CD14-positive monocyte (primary cell): ENCODE measurements around the gene VAT1L. TPM values are rescaled to one million over a fixed set of nuclear protein-coding genes. Genes with fewer than 3 reads are reported as not detected.

Source experiments
- DNase-seq, 3 donors: peaks; one replicate each; pipeline ENCODE4 v3.0.0-alpha.2; 2011 to 2022
- H2AFZ ChIP-seq: 2 replicates; pipeline ENCODE4 v1.6.0; 2012; ENCODE audit warnings: mild to moderate bottlenecking, low read depth, low read length, inconsistent platforms; ENCODE audit not compliant: insufficient read depth, poor library complexity, severe bottlenecking
- H3K27ac ChIP-seq, 2 donors: 1 replicate in 1 of 2; 2 replicates in 1 of 2; pipeline ENCODE4 v1.5.1; 2012 to 2013; ENCODE audit warnings: low read length in 2 of 2, control low read depth in 1 of 2, inconsistent platforms in 1 of 2, low read depth in 1 of 2, mild to moderate bottlenecking in 1 of 2
- H3K27me3 ChIP-seq, 2 donors: one replicate each; pipeline versions ENCODE4 v1.6.0 to v1.6.1; 2011 to 2013; ENCODE audit warnings: low read length in 2 of 2; ENCODE audit not compliant: control insufficient read depth in 2 of 2, insufficient read depth in 2 of 2
- H3K36me3 ChIP-seq, 2 donors: replicated peaks in 1 of 2; 1 replicate in 1 of 2; 2 replicates in 1 of 2; pipeline versions ENCODE4 v1.5.1 to v1.6.1; 2012 to 2013; ENCODE audit warnings: low read length in 2 of 2, control low read depth in 1 of 2, inconsistent platforms in 1 of 2, mild to moderate bottlenecking in 1 of 2; ENCODE audit not compliant: insufficient read depth in 2 of 2, control insufficient read depth in 1 of 2
- H3K4me1 ChIP-seq, 2 donors: 1 replicate in 1 of 2; 2 replicates in 1 of 2; pipeline versions ENCODE4 v1.5.1 to v1.6.1; 2012 to 2013; ENCODE audit warnings: low read length in 2 of 2, control low read depth in 1 of 2, inconsistent platforms in 1 of 2, mild to moderate bottlenecking in 1 of 2, moderate library complexity in 1 of 2; ENCODE audit not compliant: insufficient read depth in 2 of 2, control insufficient read depth in 1 of 2
- H3K4me2 ChIP-seq: replicated peaks from 2 replicates; pipeline ENCODE3; 2012; ENCODE audit warnings: low read length, moderate library complexity, mild to moderate bottlenecking; ENCODE audit not compliant: poor library complexity, severe bottlenecking; ENCODE audit errors: extremely low read depth
- H3K4me3 ChIP-seq, 3 experiments: fragments of 200-600 bp in 1 of 3; sonication (generic) in 1 of 3; replicated peaks in 1 of 3; 1 replicate in 2 of 3; 2 replicates in 1 of 3; pipeline ENCODE4 v1.5.1; 2011 to 2013; ENCODE audit warnings: low read length in 3 of 3, mild to moderate bottlenecking in 3 of 3, control low read depth in 2 of 3, low read depth in 2 of 3, inconsistent platforms in 1 of 3, moderate library complexity in 1 of 3
- H3K79me2 ChIP-seq: 2 replicates; pipeline ENCODE4 v1.6.0; 2012; ENCODE audit warnings: mild to moderate bottlenecking, control low read depth, inconsistent platforms, low read length, moderate library complexity; ENCODE audit not compliant: insufficient read depth
- H3K9ac ChIP-seq: 2 replicates; pipeline ENCODE4 v1.6.0; 2017; ENCODE audit warnings: low read length, mild to moderate bottlenecking; ENCODE audit not compliant: insufficient read depth, poor library complexity, severe bottlenecking
- H3K9me3 ChIP-seq, 2 donors: replicated peaks in 1 of 2; 1 replicate in 1 of 2; 2 replicates in 1 of 2; pipeline versions ENCODE4 v1.5.1 to v1.6.1; 2012 to 2013; ENCODE audit warnings: low read length in 2 of 2, control low read depth in 1 of 2; ENCODE audit not compliant: control insufficient read depth in 1 of 2, insufficient read depth in 1 of 2
- H4K20me1 ChIP-seq: 2 replicates; pipeline ENCODE4 v1.6.0; 2012; ENCODE audit warnings: mild to moderate bottlenecking, low read length, control low read depth, moderate library complexity; ENCODE audit not compliant: insufficient read depth
- H3K27ac Mint-ChIP-seq, 7 donors: one replicate each; pipeline ENCODE4 v1.8.0; 2020; ENCODE audit warnings: mild to moderate bottlenecking in 7 of 7, mixed read lengths in 7 of 7, moderate library complexity in 6 of 7, inconsistent platforms in 2 of 7
- H3K27me3 Mint-ChIP-seq, 3 donors: one replicate each; pipeline ENCODE4 v1.8.0; 2021 to 2022; ENCODE audit warnings: low read depth in 3 of 3, mild to moderate bottlenecking in 3 of 3, mixed read lengths in 3 of 3, moderate library complexity in 3 of 3, inconsistent platforms in 1 of 3
- H3K36me3 Mint-ChIP-seq, 2 donors: one replicate each; pipeline ENCODE4 v1.8.0; 2020; ENCODE audit warnings: mixed read lengths in 2 of 2, inconsistent platforms in 1 of 2, mild to moderate bottlenecking in 1 of 2
- H3K4me1 Mint-ChIP-seq: one replicate; pipeline ENCODE4 v1.8.0; 2020; ENCODE audit warnings: mild to moderate bottlenecking, mixed read lengths
- H3K4me3 Mint-ChIP-seq, 2 donors: one replicate each; pipeline ENCODE4 v1.8.0; 2020; ENCODE audit warnings: mild to moderate bottlenecking in 2 of 2, mixed read lengths in 2 of 2, moderate library complexity in 1 of 2
- H3K9me3 Mint-ChIP-seq, 7 donors: one replicate each; pipeline ENCODE4 v1.8.0; 2020 to 2022; ENCODE audit warnings: mixed read lengths in 7 of 7, mild to moderate bottlenecking in 6 of 7, moderate library complexity in 6 of 7, inconsistent platforms in 2 of 7
- CTCF ChIP-seq: fragments of 200-600 bp; IDR thresholded peaks from one replicate; pipeline ENCODE4 v1.8.0; 2022; ENCODE audit warnings: antibody characterized with exemption, mild to moderate bottlenecking
- WGBS: methylation state at CpG from one replicate; pipeline ENCODE4 v1.1.5; 2013; ENCODE audit warnings: missing lambda C conversion rate; ENCODE audit not compliant: insufficient coverage; 5-methylcytosine and 5-hydroxymethylcytosine counted together
- intact Hi-C, 2 donors: fragments of 100-400 bp; cut with micrococcal nuclease; formaldehyde crosslinking; loops; one replicate each; pipeline versions ENCODE4 v1.15.0 to v1.15.1; 2023
- polyA plus RNA-seq, 3 donors: library from polyadenylated mRNA; depleted of rRNA in 1 of 3; unstranded in 2 of 3; stranded (reverse) in 1 of 3; fragments of 300-500 nt in 2 of 3; fragments of >200 nt in 1 of 3; fragmentation: Illumina TruSeq in 2 of 3; gene quantifications; 1 replicate in 2 of 3; 2 replicates in 1 of 3; pipeline ENCODE4 v1.2.3, GENCODE V29; 2012 to 2021

VAT1L gene
- polyA plus RNA-seq, 3 donors: not detected

DNA sequence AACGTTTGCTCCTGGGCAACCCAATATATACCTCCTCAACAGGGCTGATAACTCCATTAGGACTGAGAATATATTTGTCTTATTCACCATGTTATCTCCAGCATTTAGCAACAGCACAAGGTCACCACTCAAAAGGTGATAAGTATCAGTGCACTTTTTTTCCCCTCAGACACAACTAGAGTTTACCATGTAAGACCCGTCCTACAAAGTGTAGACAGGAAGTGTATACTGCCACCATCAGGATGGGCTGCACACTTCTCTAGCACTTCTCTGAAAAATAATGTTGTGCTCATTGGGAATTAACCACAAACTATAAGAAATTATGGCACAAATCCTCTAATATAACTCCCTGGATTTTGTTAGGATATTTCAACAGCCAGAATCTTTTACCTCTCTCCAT lies 5.7 kb upstream of the VAT1L start:
- peaks cover 0 to 6% (median 3%) of the 10 kb centered on the region in 7 donors for H3K9me3 Mint-ChIP-seq
- Histone ChIP-seq H4K20me1 (no peaks in the 10 kb centered on the region), H3K4me3 (no peak overlapping the region), H3K27ac (no peak overlapping the region), H3K4me2 (no peak overlapping the region), H3K79me2 (no peaks in the 10 kb centered on the region), H3K4me1 (no peaks in the 10 kb centered on the region), H3K36me3 (no peaks in the 10 kb centered on the region), H2AFZ (no peak overlapping the region), H3K9ac (no peak overlapping the region), H3K27me3 (peaks cover 17 to 22% of the 10 kb centered on the region in 2 donors), H3K9me3 (peaks cover 0 to 2% of the 10 kb centered on the region in 2 donors)
- H3K27ac Mint-ChIP-seq: no peak overlapping the region
- no peaks in the 10 kb centered on the region for H3K36me3 Mint-ChIP-seq
- no peak overlapping the region for H3K4me3 Mint-ChIP-seq
- no peak for TF ChIP-seq CTCF
- H3K27me3 Mint-ChIP-seq: peaks cover 16 to 19% (median 16%) of the 10 kb centered on the region in 3 donors
- DNase-seq: no peak
- no peaks in the 10 kb centered on the region for H3K4me1 Mint-ChIP-seq
- 50% methylated on average over 1 of the region's 2 CpGs for WGBS
- intact Hi-C loops: no loop called here

DNA sequence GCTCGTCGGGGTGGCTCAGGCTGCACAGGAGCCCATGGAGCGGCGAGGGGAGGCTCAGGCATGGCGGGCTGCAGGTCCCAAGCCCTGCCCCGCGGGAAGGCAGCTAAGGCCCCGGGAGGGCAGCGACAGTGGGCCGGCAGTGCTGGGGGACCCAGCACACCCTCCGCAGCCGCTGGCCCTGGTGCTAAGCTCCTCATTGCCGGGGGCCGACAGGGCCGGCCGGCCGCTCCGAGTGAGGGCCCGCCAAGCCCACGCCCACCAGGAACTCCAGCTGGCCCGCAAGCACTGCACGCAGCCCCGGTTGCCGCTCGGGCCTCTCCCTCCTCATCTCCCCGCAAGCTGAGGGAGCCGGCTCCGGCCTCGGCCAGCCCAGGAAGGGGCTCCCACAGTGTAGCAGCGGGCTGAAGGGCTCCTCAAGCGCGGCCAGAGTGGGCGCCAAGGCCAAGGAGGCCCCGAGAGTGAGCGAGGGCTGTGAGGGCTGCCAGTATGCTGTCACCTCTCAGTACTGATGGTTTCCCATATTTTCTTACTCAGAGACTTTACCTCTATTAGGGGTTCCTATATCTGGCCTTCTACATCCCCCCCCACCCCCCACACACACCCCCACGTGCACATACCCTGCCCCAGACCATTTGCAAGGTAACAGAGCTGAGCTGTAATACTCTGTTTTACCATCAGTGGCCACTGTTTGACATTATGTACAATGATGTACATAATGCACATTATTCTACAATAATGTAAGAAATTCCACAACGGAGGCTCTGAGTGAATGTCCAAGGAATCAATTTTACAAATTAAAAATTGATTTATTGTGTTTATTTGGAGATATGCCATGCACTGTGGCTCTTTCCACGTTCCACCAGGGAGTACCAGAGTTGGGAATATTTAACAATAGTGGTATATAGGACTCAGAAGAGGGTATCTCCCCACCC lies 3.7 kb upstream of the VAT1L start:
- Histone ChIP-seq H3K36me3 (no peaks in the 10 kb centered on the region), H3K9me3 (peaks cover 3 to 15% of the 10 kb centered on the region in 2 donors), H4K20me1 (no peaks in the 10 kb centered on the region), H3K4me3 (no peak overlapping the region), H3K27ac (no peak overlapping the region), H3K4me2 (no peak overlapping the region), H3K79me2 (no peaks in the 10 kb centered on the region), H3K27me3 (peaks cover 35 to 41% of the 10 kb centered on the region in 2 donors), H2AFZ (no peak overlapping the region), H3K4me1 (peaks cover 4 to 12% of the 10 kb centered on the region in 2 donors), H3K9ac (no peak overlapping the region)
- 96% methylated on average over 29 of the region's 38 CpGs for WGBS
- Mint-ChIP-seq H3K27ac (no peak overlapping the region), H3K4me1 (peaks cover 8% of the 10 kb centered on the region), H3K4me3 (no peak overlapping the region), H3K27me3 (peaks cover 35 to 37% (median 36%) of the 10 kb centered on the region in 3 donors), H3K9me3 (peaks cover 0 to 8% (median 6%) of the 10 kb centered on the region in 7 donors), H3K36me3 (peaks cover 0 to 3% of the 10 kb centered on the region in 2 donors)
- intact Hi-C loops: no loop called here
- no peak for DNase-seq
- TF ChIP-seq CTCF: peak; percentile 33
